ENCODE measurements around the gene ARHGEF17.

Gene ARHGEF17

GRCh38 chr11:73406131-73406530 lies 98.1 kb downstream of the ARHGEF17 start:
- no peak for TF ChIP-seq REST (IDR thresholded peaks at IDR 0.05; ENCODE audit: insufficient read depth in 1 of 2, low read depth in 2 of 2, low read length in 2 of 2)
- no peak for TF ChIP-seq SIN3A (IDR thresholded peaks at IDR 0.05; ENCODE audit: borderline replicate concordance, insufficient read depth, low read length)
- TF ChIP-seq FOXP2 (optimal IDR thresholded peaks at IDR 0.05; ENCODE audit: borderline replicate concordance, extremely low read depth, extremely low read length, insufficient read depth), result no peak
- TF ChIP-seq POLR2AphosphoS5 (IDR thresholded peaks at IDR 0.05; ENCODE audit: low read depth, low read length), result no peak
- no peak for TF ChIP-seq TAF1 (IDR thresholded peaks at IDR 0.05; ENCODE audit: borderline replicate concordance, insufficient read depth, low read length)

GRCh38 chr11:73406619-73407018 lies 98.5 kb downstream of the ARHGEF17 start:
- TF ChIP-seq SIN3A (IDR thresholded peaks at IDR 0.05; ENCODE audit: borderline replicate concordance, insufficient read depth, low read length) (no peak), REST (IDR thresholded peaks at IDR 0.05; ENCODE audit: insufficient read depth in 1 of 2, low read depth in 2 of 2, low read length in 2 of 2) (no peak), POLR2AphosphoS5 (IDR thresholded peaks at IDR 0.05; ENCODE audit: low read depth, low read length) (no peak), TAF1 (IDR thresholded peaks at IDR 0.05; ENCODE audit: borderline replicate concordance, insufficient read depth, low read length) (no peak), FOXP2 (optimal IDR thresholded peaks at IDR 0.05; ENCODE audit: borderline replicate concordance, extremely low read depth, extremely low read length, insufficient read depth) (no peak)

- no peak for TF ChIP-seq FOXP2 (optimal IDR thresholded peaks at IDR 0.05; ENCODE audit: borderline replicate concordance, extremely low read depth, extremely low read length, insufficient read depth)
- no peak for TF ChIP-seq POLR2AphosphoS5 (IDR thresholded peaks at IDR 0.05; ENCODE audit: low read depth, low read length)
- no peak for TF ChIP-seq TAF1 (IDR thresholded peaks at IDR 0.05; ENCODE audit: borderline replicate concordance, insufficient read depth, low read length)
- TF ChIP-seq SIN3A (IDR thresholded peaks at IDR 0.05; ENCODE audit: borderline replicate concordance, insufficient read depth, low read length), result no peak
- TF ChIP-seq REST (IDR thresholded peaks at IDR 0.05; ENCODE audit: insufficient read depth in 1 of 2, low read depth in 2 of 2, low read length in 2 of 2), result no peak
These were observed 101.4 kb downstream of the ARHGEF17 start for GRCh38 chr11:73409431-73409830.

GRCh38 chr11:73410627-73411026 lies 102.6 kb downstream of the ARHGEF17 start:
- TF ChIP-seq FOXP2 (optimal IDR thresholded peaks at IDR 0.05; ENCODE audit: borderline replicate concordance, extremely low read depth, extremely low read length, insufficient read depth) (no peak), SIN3A (IDR thresholded peaks at IDR 0.05; ENCODE audit: borderline replicate concordance, insufficient read depth, low read length) (no peak), REST (IDR thresholded peaks at IDR 0.05; ENCODE audit: insufficient read depth in 1 of 2, low read depth in 2 of 2, low read length in 2 of 2) (no peak), TAF1 (IDR thresholded peaks at IDR 0.05; ENCODE audit: borderline replicate concordance, insufficient read depth, low read length) (no peak), POLR2AphosphoS5 (IDR thresholded peaks at IDR 0.05; ENCODE audit: low read depth, low read length) (no peak)

- TF ChIP-seq POLR2AphosphoS5 (IDR thresholded peaks at IDR 0.05; ENCODE audit: low read depth, low read length) (no peak), TAF1 (IDR thresholded peaks at IDR 0.05; ENCODE audit: borderline replicate concordance, insufficient read depth, low read length) (no peak), REST (IDR thresholded peaks at IDR 0.05; ENCODE audit: insufficient read depth in 1 of 2, low read depth in 2 of 2, low read length in 2 of 2) (no peak), FOXP2 (optimal IDR thresholded peaks at IDR 0.05; ENCODE audit: borderline replicate concordance, extremely low read depth, extremely low read length, insufficient read depth) (no peak), SIN3A (IDR thresholded peaks at IDR 0.05; ENCODE audit: borderline replicate concordance, insufficient read depth, low read length) (no peak)
These were observed 103.0 kb downstream of the ARHGEF17 start for GRCh38 chr11:73411031-73411430.
